ENCODE measurements around the gene TMEM39B.
A peak's percentile ranks its signal among the peaks of the same experiment; 100 is the strongest.

The TMEM39B gene

GRCh38 chr1:32066489-32066873 is 6.3 kb upstream of the TMEM39B start:
- DNase-seq (ENCODE audit: low read depth), result peak; percentile 82
- TF ChIP-seq CTCF (conservative IDR thresholded peaks at IDR 0.05; ENCODE audit: control insufficient read depth, insufficient read depth, low read depth, low read length), result no peak
- no peak overlapping the region for H3K4me3 ChIP-seq (ENCODE audit: control insufficient read depth, low read depth, low read length)

DNA sequence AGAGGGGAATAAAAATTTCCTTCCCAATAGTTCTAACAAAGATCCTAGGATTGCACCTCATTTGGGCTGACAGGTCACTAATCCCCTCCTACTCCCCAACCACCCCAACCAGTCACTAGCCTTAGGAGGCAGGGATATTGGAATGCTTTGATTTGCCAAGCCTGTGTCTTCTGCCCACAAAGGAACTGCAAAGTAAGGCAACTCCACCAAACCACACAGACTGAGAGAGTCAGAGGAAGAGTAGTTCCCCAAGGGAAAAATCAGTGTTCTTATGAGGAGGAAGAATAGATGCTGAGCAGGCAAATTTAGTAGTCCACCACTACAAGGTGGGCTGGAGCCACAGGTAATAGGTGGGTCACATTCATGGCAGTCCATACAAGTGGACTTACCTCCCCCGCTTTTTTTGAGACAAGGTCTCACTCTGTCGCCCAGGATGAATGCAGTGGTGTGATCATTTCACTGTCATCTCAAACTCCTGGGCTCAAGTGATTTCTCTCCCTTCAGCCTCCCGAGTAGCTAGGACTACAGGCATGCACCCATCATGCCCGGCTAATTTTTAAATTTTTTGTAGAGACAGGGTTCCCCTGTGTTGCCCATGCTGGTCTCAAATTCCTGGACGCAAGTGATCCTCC is 3.7 kb upstream of the TMEM39B start:
- DNase-seq (ENCODE audit: low read depth), result peak; percentile 66
- H3K4me3 ChIP-seq (ENCODE audit: control insufficient read depth, low read depth, low read length), result no peak overlapping the region
- no peak for TF ChIP-seq CTCF (conservative IDR thresholded peaks at IDR 0.05; ENCODE audit: control insufficient read depth, insufficient read depth, low read depth, low read length)

DNA sequence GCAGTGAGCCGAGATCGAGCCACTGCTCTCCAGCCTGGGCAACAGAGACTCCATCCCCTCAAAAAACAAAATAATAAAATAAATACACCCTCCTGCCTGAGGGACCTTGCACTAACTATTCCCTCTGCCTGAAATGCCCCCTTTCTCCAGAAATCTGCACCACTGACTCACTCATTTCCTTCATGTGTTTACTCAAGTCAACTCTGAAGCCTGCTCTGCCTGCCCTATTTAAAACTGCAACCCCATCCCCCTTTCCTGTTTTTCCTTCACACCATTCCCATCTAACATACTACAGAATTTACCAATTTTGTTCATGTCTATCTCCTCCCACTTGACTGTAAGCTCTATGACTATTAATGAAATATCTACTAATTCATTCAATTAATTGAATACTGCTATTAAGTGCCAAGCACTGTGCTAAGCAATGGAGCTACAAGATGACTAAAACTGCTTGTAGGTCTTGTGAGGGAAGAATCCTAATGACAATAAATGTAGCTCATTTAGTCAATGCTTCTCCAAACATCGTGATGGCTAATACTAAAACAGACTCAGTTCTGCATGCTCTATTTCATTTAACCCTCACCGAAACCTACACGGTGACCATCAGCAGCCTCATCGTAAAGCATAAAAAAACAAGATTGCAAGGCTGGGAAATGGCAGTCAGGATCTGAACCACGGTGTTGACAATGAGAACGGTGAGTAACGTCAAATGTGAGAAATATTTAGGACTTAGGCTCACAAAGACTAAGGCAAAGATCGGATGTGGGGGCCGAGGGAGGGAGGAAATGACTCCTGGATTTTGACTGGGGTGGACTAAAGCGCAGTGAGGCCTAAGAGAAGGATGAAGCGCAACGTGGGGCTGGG is 749 bp upstream of the TMEM39B start:
- H3K4me3 ChIP-seq (ENCODE audit: control insufficient read depth, low read depth, low read length), result peak overlapping the region; percentile 82
- no peak for TF ChIP-seq CTCF (conservative IDR thresholded peaks at IDR 0.05; ENCODE audit: control insufficient read depth, insufficient read depth, low read depth, low read length)
- peak; percentile 77 for DNase-seq (ENCODE audit: low read depth)

DNA sequence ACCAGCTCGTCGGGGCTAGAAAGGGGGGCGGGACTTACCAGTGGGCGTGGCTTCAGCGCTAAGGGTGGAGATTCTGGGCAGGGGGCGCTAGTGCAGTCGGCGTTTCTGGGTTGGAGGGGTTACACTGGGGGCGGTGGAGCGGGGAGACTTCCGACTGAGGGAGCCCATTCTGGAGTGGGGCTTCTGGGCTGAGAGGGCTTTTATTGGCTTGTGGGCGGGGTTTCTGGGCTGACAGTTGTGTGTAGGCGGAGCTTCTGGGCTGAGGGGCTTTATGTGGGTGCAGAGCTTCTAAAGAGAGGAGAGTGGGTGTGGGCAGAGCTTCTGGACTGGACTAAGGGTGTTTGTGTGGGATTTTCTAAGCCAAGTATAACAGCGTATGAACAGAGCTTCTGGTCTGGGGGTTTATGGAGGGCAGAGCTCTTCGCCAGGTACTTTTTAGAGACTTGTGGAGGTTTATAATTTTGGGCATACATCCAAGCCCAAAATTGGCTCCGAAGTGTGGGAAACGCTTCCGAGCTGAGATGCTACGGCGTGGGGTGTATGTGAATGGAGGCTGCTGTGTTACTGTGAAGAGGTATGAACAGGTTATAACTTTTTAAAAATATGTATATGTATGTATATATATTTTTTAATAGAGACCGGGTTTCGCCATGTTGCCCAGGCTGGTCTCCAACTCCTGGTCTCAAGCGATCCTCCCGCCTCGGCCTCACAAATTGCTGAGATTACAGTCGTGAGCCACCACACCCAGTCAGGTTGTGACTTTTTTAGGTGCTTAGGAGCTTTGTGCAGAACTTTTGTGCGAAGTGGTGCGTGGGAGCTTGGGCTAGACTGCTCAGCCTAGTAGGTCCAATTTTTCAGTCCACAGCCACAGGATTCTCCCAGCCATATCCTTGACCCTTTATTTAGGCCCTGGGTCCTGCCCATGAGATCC is 825 bp downstream of the TMEM39B start:
- DNase-seq (ENCODE audit: low read depth), result no peak
- H3K4me3 ChIP-seq (ENCODE audit: control insufficient read depth, low read depth, low read length), result peak overlapping the region; percentile 82
- no peak for TF ChIP-seq CTCF (conservative IDR thresholded peaks at IDR 0.05; ENCODE audit: control insufficient read depth, insufficient read depth, low read depth, low read length)

DNA sequence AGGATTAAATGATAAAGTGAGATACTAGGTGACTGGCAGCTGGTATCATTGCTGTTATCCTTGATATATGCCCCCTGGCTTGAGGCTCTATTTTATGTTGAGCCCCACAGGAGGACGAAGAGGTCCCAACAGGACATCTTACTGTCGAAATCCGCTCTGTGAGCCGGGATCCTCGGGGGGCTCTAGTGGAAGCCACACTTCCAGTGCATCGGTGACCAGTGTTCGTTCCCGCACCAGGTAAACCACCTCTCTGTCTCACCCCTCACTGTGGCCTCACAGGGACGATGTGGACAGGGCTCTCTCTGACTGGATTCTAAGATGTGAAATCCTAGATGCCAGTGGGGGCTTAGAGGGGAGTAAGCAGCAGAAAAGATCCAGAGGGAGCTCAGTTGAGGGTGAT is 2.1 kb downstream of the TMEM39B start:
- no peak overlapping the region for H3K4me3 ChIP-seq (ENCODE audit: control insufficient read depth, low read depth, low read length)
- TF ChIP-seq CTCF (conservative IDR thresholded peaks at IDR 0.05; ENCODE audit: control insufficient read depth, insufficient read depth, low read depth, low read length), result no peak
- DNase-seq (ENCODE audit: low read depth), result no peak

- DNase-seq (ENCODE audit: low read depth), result no peak
- no peak for TF ChIP-seq CTCF (conservative IDR thresholded peaks at IDR 0.05; ENCODE audit: control insufficient read depth, insufficient read depth, low read depth, low read length)
Observed at GRCh38 chr1:32077451-32077850, 4.7 kb downstream of the TMEM39B start.

More at GRCh38 chr1:32077451-32077850, 4.7 kb downstream of the TMEM39B start:
- H3K4me3 ChIP-seq (ENCODE audit: control insufficient read depth, low read depth, low read length), result no peak overlapping the region
